Heart left ventricle (tissue), 13 donors: ENCODE results near the gene PIK3R6.

Experiments used
- POLR2A ChIP-seq, 2 donors: fragments of 450-650 bp; IDR thresholded peaks; one replicate each; pipeline ENCODE4 v1.6.1; 2017; ENCODE audit warnings: antibody characterized with exemption in 2 of 2, mild to moderate bottlenecking in 2 of 2, moderate library complexity in 2 of 2
- TF ChIP-seq, protein P1 (sequence below), 12 donors: fragments of 200-600 bp; sonication (generic) in 4 of 12; IDR thresholded peaks; one replicate each; pipeline versions ENCODE4 v1.5.0 to v1.8.0; 2018 to 2022; ENCODE audit warnings: antibody characterized with exemption in 12 of 12, mild to moderate bottlenecking in 5 of 12
- donor health status: ischemic (EF 13 %, LVEDD 7.1; RV severe dilation, severe dysfunction).
- donor health status: DM: no; HTN: yes; CAD: no.
- donor health status: DM: no; HTN: no; CAD: no.
- donor health status: ischemic (EF 25% LVEDD 6.9; RV normal size, moderate dysfunction).
- donor health status: ischemic (EF 25% LVEDD 5.7; RV mildly dilated, moderate dysfunction).
- donor health status: ischemic (EF 35%, LVEDD 5.7; RV mildly dilated, moderate dysfunction).
- donor health status: nonischemic (EF 11% LVEDD 7.7; RV severe dilation, severe dysfunction).
- donor health status: DM: yes; HTN: yes; CAD: no.
- donor health status: PGD.
- donor health status: ischemic (EF 29% LVEDD 5.4; RV normal size, mild dysfunction).
- donor health status: nonischemic (EF 23%, LVEDD 6.1; RV moderate dilation, normal function).

DNA sequence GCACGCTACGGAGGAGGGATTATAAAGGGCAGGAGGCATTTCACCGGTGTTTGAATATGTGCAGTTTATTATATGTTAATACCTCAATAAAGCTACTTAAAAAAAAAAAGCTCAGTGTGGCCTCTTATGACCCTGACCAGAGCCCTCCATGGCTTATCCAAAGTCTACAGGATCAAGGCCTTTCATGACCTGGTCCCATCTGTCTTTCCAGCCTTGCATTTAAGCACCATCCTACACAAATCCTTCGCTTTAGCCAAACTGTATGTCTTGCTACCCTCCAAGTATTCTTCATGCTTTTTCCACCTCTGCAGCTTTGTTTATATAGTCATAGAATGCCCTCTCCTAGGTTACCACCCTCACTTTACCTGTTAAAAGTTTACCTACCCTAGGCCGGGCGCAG, 74.8 kb downstream of the PIK3R6 start:
- TF ChIP-seq, protein P1, sequence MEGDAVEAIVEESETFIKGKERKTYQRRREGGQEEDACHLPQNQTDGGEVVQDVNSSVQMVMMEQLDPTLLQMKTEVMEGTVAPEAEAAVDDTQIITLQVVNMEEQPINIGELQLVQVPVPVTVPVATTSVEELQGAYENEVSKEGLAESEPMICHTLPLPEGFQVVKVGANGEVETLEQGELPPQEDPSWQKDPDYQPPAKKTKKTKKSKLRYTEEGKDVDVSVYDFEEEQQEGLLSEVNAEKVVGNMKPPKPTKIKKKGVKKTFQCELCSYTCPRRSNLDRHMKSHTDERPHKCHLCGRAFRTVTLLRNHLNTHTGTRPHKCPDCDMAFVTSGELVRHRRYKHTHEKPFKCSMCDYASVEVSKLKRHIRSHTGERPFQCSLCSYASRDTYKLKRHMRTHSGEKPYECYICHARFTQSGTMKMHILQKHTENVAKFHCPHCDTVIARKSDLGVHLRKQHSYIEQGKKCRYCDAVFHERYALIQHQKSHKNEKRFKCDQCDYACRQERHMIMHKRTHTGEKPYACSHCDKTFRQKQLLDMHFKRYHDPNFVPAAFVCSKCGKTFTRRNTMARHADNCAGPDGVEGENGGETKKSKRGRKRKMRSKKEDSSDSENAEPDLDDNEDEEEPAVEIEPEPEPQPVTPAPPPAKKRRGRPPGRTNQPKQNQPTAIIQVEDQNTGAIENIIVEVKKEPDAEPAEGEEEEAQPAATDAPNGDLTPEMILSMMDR (IDR thresholded peaks at IDR 0.05), result no peak
- no peak for TF ChIP-seq POLR2A (IDR thresholded peaks at IDR 0.05)
